ENCODE measurements around the gene COL4A3. TPM values are rescaled to one million over a fixed set of nuclear protein-coding genes. Genes with fewer than 3 reads are reported as not detected.

Gene COL4A3
- 0.60 to 0.96 TPM (median 0.80 TPM) in 5 replicates for total RNA-seq (2022; extraction: Qiagen RNA extraction)

GRCh38 chr2:227163998-227164762 lies at the start of gene COL4A3, which contains the start of gene COL4A4:
TSS of gene COL4A3 (plus strand) at chr2:227164624. CDS start at chr2:227164727, 103 bp downstream.
TSS of gene COL4A4 (minus strand) at chr2:227164205. CDS start at chr2:227147483, 16,722 bp downstream.

GRCh38 chr2:227324995-227325838 lies 160.8 kb downstream of the COL4A3 start, which contains the start of gene MFF:
TSS of gene MFF (plus strand) at chr2:227325251. CDS start at chr2:227330666, 5,415 bp downstream.

Other genes starting within 250 kb of the COL4A3 start
- gene COL4A4, start 419 bp upstream of the COL4A3 start, total RNA-seq (2022; extraction: Qiagen RNA extraction), result 1.2 to 2.1 TPM (median 1.6 TPM) in 5 replicates
- gene MFF, start 160.6 kb downstream of the COL4A3 start, total RNA-seq (2022; extraction: Qiagen RNA extraction), result 94.2 to 104 TPM (median 100 TPM) in 5 replicates
- 5.6 to 8.1 TPM (median 7.3 TPM) in 5 replicates for gene TM4SF20, start 214.7 kb downstream of the COL4A3 start, total RNA-seq (2022; extraction: Qiagen RNA extraction)
- gene SCYGR1, start 223.3 kb downstream of the COL4A3 start, total RNA-seq (2022; extraction: Qiagen RNA extraction), result not detected in 5 replicates